ENCODE results near the gene SETD5.

The SETD5 gene

DNA sequence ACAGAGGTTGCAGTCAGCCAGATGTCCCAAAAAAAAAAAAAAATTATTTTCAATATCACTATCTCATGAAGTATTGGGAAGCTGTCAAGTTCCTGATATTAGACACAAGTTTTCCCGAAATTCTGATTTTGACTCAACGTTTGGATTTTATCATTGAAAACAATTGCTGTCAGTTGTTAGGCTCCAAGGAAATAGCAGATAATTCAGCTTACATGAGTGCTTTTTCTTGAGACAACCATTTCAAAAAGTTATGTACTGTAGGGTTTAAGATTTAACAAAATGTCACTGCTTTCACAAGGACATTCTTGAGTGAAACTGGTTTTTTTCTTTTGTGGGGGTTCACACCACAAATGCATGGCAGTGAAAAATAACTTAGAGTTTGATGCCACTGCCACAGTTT, 9.3 kb upstream of the SETD5 start:
- no peak for DNase-seq

DNA sequence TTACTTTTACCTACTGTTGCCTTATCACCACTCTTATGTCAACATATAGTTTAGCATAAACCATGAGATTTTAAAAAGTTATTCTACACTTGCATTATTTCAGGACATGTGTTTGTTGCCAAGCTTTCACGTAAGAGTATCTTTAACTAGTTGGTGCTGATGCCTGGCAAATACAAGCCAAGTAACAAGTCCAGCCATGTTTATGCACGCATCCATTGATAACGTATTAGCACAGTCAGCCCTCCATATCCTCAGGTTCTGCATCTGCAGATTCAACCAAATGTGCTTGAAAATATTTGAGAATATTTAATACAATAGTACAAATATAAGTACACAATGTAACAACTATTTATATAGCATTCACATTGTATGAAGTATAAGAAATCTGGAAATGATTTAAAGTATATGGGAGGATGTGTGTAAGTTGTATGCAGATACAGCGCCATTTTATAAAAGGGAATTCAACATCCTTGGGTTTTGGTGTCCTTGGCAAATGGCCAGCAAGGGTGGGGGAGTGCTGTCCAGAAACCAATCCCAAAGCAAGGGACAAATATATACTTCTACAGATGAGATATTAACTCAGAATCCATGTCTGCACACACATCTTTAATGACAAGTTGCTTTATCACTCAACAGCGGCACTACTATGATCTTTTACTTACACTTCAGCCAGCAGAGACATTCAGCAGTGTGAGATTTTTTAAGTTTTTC, 8.7 kb upstream of the SETD5 start:
- DNase-seq, result no peak

DNA sequence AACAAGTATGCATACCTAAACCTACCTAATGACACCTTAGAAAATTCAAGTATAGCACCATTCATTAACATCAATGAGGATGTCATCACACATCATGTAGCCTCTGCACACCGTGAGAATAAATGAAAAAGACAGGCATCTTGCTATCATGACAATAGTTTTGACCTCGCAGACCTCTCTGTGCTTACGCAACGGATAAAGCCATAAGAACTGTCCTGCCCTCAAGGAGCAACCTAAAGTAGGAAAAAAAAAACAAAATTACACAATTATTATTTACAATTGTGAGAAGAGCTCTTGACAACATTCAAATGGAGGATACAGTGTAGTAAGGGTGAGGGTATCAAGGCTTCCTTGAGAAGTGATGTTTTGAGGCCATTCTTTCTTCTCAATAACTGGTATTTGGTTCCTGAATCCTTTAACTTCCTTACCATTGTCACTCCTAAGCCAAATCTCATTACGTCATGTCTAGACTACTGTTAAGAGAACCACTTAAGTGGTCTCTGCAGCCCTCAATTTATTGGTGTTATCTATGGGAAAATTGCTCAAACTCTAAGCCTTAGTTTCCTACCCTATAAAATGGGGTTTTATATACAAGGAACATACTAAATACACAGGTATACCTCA, 7.0 kb upstream of the SETD5 start:
- no peak for DNase-seq

DNA sequence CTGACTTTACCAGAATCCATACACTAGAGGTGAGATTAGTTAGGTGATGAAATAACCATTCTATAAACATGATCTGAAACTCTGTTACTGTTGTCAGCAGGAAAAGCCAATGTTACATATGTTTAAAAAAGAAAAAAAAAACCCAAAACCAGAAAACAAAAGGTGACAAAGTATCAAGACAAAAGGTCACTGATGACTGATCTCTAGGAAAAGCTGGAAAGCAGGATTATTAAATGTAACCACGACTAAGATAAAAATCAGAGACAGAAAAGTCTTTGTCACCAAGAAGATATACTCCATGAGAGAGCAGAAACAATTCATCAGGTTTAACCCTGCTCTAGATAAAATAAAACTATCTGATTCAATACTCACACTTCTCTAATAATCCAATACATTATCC, 5.4 kb upstream of the SETD5 start:
- no peak for DNase-seq

DNA sequence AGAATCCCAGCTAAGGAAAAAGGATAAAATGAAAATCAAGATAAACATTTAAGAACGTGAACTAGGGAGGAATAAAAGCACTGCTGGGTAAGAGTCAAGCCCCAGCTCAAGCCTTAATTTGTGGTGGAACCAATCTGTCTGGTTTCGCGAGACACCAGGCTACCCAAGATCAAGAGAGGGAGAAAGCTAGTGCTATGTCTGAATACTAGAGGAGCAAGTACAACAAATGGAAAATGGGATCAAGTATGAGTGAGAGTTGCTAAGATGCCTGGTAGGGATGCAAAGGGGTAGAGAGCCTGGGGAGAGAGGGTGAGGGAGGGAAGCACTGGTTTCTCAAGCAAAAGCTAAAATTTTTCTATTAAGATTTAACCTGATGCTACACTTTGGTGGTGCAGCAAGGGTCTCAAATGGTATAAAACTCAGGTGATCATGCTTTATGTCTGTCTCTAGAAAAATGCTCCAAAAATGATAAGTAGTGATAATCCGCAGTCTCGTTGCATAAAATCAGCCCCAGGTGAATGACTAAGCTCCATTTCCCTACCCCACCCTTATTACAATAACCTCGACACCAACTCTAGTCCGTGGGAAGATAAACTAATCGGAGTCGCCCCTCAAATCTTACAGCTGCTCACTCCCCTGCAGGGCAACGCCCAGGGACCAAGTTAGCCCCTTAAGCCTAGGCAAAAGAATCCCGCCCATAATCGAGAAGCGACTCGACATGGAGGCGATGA, 1.7 kb upstream of the SETD5 start:
- no peak for DNase-seq

DNA sequence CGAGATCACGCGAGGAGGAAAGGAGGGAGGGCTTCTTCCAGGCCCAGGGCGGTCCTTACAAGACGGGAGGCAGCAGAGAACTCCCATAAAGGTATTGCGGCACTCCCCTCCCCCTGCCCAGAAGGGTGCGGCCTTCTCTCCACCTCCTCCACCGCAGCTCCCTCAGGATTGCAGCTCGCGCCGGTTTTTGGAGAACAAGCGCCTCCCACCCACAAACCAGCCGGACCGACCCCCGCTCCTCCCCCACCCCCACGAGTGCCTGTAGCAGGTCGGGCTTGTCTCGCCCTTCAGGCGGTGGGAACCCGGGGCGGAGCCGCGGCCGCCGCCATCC, 1.1 kb upstream of the SETD5 start:
- no peak for DNase-seq

DNA sequence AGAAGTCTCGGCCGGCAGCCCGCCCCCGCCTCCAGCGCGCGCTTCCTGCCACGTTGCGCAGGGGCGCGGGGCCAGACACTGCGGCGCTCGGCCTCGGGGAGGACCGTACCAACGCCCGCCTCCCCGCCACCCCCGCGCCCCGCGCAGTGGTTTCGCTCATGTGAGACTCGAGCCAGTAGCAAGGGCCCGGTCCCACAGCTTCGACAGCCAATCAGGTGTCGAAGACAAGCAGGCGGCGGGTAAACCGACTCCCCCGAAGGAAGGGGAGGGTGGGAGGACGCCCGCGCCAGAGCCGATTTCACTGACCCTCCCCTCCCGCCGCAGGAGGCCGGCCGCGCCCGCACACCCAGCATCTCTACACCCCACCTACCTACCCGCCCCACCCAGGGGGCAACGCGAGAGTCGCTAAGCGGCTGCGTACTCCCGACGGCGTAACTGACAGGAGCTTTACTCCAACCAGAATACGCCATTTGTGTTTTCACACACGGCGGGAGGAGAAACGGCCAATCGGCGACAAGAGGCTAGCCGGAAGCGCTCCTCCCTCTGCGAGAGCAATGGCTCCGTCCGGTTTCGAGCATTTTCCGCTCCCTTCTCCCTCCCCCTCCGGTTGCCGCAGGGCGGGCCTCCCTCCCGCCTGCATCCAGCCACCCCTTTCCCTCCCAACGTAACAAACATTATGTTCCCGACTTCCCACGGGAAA, 633 bp upstream of the SETD5 start:
- peak; percentile 56 for DNase-seq

DNA sequence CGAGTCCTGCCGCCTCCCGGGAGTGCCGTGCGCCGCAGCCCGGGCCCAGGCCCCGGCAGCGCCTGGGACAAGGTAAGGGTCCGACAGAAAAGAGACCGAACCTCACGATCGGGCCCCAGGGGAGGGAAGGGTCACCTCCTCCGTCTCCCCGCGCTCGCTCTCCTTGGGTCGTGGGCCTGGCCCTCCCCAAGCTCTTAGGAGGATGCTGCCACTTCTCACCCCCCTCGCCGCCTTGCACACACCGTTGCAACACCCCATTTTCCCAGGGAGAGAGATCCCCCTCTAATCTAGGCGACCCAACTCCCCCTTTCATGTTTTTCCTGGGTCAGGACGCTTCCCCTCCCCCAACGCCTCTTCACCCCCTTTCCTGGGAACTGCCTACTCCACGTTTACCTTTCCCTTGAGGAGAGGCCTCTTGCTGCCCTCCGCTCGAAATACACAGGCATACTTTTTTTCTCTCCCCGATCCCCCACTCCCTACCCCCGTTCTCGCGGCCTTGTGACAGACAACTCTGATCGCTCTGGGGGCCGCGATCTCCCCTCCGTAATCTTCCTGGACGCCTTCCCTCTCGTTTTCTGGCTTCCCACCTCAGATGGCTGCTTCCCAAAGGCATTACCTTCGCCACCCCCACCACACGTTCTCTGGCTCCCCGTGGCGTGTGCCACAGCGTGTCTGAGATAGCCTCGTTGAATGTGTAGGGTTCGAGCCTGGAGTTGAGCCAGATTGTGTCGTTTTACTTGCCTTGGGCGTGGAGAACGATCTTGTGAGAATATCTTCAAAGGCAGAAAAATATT, 688 bp downstream of the SETD5 start:
- DNase-seq, result no peak

DNA sequence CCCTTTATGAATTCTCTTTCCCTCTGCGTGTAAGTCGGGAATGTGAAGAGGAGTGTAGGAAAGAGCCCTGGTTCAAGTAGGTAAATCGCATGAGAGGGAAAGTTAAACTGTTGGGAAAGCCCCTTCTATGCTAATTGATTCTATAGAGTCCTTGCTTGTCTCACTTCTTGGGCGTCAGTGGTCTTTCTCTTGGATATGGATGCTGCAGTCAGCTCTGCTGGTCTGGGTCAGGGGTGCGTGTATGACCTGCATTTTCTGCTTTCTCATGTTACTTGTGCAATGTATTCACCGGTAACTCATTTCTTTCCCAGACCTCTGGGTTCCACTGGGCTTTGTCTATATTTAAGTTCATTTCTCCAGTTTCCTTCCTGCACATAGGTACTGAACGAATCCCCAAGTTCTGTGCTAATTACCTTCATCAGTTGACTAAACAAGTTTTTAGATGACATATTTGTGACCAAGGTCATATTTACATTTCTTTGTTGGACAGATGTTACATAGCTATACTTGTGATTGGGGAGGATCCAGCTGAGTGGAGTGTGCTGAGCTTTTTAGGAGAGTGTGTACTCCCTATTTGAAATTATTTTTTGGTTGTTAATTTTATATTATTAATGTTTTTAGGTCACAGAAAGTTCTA, 1.4 kb downstream of the SETD5 start:
- no peak for DNase-seq

DNA sequence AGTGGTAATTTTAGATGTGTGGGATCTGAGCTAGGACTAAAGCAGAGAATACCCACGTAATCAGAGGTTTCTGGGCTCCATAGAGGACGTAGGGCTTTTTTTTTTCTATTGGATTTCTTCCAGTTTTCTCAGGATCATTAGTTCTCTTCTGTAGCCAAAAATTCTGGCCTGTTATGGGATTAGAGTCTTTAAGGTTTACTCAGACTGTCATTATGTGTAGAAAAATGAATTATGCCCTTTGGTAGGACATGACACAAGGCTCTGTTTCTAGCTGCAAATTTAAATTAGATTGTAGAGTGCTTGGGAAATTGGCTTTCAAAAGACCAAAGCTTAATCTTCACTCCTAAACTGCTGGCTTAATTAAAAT, 1.9 kb downstream of the SETD5 start:
- DNase-seq, result no peak

DNA sequence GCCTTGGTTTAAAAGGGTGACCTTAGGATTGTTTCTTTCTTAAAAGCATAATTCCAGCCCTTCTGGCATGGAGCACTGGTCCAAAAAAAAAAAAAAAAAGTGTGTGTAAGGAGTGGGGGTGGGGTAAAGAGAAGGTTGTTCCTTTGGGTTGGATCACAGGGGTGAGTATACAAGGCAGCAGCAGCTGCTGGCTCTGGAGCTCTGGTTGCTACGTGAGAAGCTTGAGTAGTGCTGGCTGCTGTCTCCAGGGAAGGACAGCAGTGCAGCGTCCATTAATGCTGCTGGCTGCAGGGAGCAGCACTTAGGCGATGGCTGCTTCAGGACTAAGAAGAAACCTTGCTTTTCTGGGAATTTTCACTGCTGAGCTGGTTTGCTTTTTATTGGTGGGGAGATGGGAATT, 2.3 kb downstream of the SETD5 start:
- DNase-seq, result no peak

DNA sequence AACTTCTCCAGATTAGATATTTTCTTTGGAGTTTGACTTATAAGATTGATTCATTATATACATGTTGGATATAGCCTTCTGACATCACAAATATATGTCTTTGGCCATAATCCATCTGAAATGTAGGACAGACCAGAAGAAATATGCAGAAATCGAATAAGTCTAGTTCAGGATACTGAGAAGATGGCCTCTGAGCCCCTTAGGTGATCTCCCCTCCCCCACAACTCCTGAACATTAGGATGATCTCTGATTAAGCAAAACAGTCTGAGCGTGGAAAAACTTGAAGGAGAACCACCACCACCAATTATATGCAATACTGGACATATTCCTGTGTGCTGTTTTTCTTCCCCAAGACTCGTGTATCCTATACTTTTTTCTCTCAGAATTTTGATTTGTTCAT, 3.2 kb downstream of the SETD5 start:
- no peak for DNase-seq

DNA sequence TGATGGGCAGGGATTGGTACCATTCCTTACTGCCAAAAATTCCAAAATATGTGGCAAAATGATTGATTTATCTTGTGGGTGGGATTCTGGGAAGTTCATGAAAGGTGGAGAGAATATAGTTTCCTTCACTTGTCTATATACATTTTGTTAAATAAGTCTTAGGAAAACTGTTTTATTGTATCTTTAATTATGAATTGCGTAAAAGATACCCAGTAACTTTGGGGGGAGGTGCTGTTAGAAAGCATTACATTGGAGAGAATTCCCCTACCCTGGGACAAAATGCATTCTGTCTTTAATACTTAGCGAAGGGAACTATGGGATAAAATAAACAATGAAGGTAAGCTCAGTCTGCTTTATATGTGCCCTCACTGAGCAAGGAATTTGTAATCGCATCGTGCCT, 4.6 kb downstream of the SETD5 start:
- DNase-seq, result no peak

DNA sequence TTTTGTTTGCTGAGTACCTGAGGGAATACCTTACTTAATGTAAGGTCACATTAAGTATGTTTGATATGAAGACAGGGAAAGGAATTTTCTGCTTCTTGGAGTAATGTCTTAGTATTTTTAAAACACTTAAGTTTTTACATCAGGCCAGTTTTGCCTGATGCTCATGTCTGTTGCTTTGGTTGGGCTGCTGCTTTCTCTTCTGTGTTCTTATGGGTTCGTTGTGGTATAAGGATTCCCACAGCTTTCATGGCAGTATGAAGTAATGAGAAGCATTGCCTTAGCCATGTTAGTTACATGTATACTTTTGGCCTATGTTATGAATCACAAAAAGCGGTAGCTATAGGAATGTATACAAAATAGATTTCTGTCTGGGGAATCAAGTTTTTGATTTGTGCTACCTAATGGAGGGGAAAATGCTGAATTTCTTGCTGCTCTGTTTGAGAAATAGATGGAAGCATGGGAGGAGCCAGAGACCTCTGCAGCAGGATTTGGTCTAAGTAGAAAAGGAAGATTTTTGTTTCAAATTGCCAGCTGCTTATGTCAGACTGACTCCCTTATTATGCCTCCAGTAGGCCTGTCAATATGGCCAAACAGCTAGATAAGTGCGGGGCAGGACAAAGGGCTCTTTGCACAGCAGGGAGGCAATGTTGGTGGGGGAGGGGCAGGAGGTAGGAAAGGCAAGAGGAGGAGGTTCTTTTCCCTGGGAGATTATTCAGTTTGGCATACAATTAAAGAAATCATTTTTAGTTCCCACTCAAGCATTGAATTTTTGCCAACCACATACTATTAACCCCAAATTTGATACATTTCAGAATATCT, 5.2 kb downstream of the SETD5 start:
- DNase-seq, result no peak

DNA sequence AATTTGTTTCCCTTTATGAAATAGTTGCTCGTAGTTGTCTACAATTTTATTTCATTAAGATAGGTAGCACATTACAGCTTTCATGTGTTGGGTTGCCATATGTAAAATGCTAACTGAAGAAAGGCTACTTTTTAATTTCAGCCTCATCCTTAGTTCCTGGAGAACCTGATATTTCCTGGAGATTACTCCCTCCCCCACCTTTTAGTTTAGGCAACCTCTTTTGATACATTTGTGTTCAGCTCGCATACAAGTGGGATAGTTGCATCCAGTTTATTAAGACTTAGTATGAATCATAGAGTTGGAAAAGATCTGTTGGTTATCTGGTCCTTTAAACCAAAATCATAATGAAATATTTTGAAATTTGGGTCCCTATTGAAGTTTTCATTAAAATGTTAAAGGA, 6.0 kb downstream of the SETD5 start:
- DNase-seq, result no peak

DNA sequence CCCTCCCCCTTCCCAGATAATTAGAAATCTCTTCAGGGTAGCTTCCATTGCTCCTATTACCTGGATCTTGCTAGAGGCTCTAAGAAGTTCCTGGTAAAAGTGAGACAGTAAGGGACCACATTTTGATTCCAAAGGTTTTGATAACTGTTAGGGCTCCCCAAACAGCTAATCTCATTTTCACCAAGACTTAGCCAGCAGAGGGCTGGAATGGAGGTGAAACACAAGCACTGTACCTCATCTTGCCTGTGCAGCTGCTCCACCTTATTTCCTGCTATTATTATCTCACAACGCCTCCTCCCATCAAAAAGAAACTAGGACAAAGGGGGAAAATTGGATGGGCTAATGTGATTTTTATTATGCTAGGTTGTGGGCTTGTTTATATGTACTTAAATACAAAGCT, 7.3 kb downstream of the SETD5 start:
- peak; percentile 22 for DNase-seq

DNA sequence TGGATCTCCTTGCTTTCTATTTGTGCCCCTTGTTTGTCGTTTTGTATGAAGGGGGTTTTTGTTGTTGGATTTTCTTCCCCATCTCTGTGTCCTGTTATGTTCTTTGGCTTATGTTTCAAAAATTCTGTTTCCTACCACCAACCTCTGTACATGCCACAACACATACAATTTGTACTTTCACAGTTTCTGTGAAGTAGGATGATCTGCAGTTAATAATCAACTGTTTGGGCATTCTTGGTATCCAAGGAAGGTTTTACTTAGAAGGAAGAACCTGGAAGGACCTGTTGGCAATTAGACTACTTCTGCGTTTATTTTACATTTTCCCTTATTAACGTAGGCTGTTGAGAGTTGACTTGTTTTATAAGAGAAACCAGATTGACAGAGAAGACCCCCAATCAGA, 8.3 kb downstream of the SETD5 start:
- DNase-seq, result no peak

DNA sequence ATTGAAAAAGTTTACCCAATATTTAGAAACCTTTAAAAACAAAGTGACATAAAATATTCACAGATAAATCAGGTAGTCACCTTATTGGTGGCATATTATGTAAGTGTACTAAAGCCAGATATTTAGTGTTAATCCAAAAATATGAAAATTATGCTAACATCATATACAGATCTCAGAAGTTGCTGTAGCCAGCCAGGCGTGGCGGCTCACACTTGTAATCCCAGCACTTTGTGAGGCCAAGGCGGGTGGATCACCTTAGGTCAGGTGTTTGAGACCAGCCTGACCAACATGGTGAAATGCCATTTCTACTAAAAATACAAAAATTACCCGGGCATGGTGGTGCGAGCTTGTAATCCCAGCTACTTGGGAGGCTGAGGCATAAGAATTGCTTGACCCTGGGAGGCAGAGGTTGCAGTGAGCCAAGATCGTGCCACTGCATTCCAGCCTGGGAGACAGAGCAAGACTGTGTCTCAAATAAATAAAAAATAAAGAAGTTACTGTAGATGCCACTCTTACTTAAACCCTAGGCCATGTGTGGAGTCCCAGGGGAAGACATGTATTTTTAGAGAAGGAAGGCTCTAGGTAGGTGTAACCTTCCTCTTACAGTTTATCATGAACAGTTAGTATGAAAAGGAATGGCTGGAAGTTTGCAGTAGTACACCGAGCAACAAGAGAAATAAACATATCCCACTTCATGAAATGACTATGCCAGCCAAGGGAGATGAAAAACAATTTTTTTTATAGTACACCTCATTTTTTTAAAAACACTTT, 9.6 kb downstream of the SETD5 start:
- DNase-seq, result no peak

DNA sequence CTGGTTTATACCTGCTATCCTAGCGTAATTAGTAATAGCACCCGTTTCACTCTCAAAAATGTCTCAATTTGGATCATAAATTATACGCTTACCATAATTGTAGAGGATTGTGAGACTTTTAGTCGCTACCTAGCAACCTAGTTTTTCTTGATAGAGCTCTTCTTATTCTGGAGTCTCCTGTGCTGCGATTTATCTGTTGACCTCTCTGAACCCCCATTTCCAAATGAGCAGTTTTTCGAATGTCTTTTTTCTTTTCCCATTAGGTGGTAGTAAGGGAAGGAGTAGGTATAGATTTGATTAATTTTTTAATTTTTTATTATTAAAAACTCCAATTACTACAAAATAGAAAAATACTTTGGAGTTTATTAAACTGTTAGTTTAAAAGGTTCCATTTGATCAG, 10.6 kb downstream of the SETD5 start:
- no peak for DNase-seq

DNA sequence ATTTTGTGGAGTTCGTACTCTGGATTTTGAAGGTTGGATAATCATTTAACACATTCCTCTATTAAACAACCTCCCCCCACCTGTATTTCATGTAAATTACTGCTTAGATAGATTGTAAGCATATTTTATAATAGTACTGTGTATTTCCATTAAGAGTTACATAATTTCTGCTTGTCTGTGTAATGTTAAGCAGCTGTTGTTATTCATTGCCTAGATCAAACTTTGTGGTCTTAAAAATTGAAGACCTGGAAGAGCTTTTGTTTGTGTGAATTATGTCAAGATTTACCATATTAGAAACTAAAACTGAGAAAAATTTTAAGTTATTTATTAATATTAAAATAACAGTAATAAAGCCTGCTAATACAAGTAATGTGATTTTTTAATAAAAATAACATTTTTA, 11.1 kb downstream of the SETD5 start:
- DNase-seq, result no peak

All from NCI-H2081 treated with DMSO at 0.1 percent for 48 hours (cell line).